GM19463 (cell line): ENCODE results near the gene BLCAP.
"Not testable (repeated sequence)": the region's sequence is repeated elsewhere in the genome, so short reads cannot be mapped to it uniquely, and the experiment has no call there.

Experiments used
- ATAC-seq: cut with Tn5 transposase; IDR thresholded peaks from one replicate; pipeline ENCODE4 v1.9.1; 2021; ENCODE audit warnings: mild to moderate bottlenecking, moderate library complexity; ENCODE audit not compliant: unreplicated experiment

Gene BLCAP

GRCh38 chr20:37490663-37491350 lies 36.9 kb downstream of the BLCAP start:
- ATAC-seq = no peak

- ATAC-seq = not testable (repeated sequence)
Measured at GRCh38 chr20:37486209-37486608, 41.5 kb downstream of the BLCAP start.

GRCh38 chr20:37484331-37484730 lies 43.3 kb downstream of the BLCAP start:
- no peak for ATAC-seq

- no peak for ATAC-seq
Measured at GRCh38 chr20:37481610-37482009, 46.1 kb downstream of the BLCAP start.

- no peak for ATAC-seq
Measured at GRCh38 chr20:37480919-37481318, 46.8 kb downstream of the BLCAP start.

GRCh38 chr20:37479925-37480691 lies 47.6 kb downstream of the BLCAP start:
- no peak for ATAC-seq

GRCh38 chr20:37479266-37479665 lies 48.4 kb downstream of the BLCAP start:
- no peak for ATAC-seq

- ATAC-seq = no peak
Measured at GRCh38 chr20:37477041-37477440, 50.6 kb downstream of the BLCAP start.

GRCh38 chr20:37475252-37475651 lies 52.4 kb downstream of the BLCAP start:
- ATAC-seq = no peak

GRCh38 chr20:37474386-37474785 lies 53.3 kb downstream of the BLCAP start:
- no peak for ATAC-seq

GRCh38 chr20:37473249-37474000 lies 54.3 kb downstream of the BLCAP start:
- no peak for ATAC-seq

- ATAC-seq = not testable (repeated sequence)
Measured at GRCh38 chr20:37472435-37472834, 55.2 kb downstream of the BLCAP start.

GRCh38 chr20:37471741-37472235 lies 55.9 kb downstream of the BLCAP start:
- no peak for ATAC-seq

- not testable (repeated sequence) for ATAC-seq
Measured at GRCh38 chr20:37470190-37470589, 57.5 kb downstream of the BLCAP start.

- no peak for ATAC-seq
Measured at GRCh38 chr20:37469531-37469930, 58.1 kb downstream of the BLCAP start.

- no peak for ATAC-seq
Measured at GRCh38 chr20:37468886-37469285, 58.8 kb downstream of the BLCAP start.
